K562 (cell line): ENCODE data around the gene CEP19.

Experiments
- CBX8 ChIP-seq: fragments of 200-600 bp; sonication (generic); IDR thresholded peaks from 2 replicates; pipeline ENCODE4 v1.6.1; 2012; ENCODE audit warnings: borderline replicate concordance, mixed run types, low read depth, mild to moderate bottlenecking, moderate library complexity, mixed read lengths, low read length, control low read depth, inconsistent platforms; ENCODE audit not compliant: poor library complexity, severe bottlenecking; ENCODE audit errors: extremely low read depth
- CEBPB ChIP-seq: fragments of 450-650 bp; IDR thresholded peaks from 2 replicates; pipeline ENCODE4 v1.6.1; 2016; ENCODE audit warnings: missing genetic modification characterization, missing compliant biosample characterization
- FOXM1 ChIP-seq, 2 experiments: fragments of 450-650 bp in 1 of 2; sonication (generic) in 1 of 2; formaldehyde crosslinking in 1 of 2; IDR thresholded peaks; 2 replicates each; pipeline versions ENCODE4 v1.6.1 to v1.9.0; 2017 to 2022; ENCODE audit warnings: low read depth in 2 of 2, mild to moderate bottlenecking in 2 of 2, missing genetic modification reagents in 1 of 2, moderate library complexity in 1 of 2
- KLF13 ChIP-seq: fragments of 450-650 bp; IDR thresholded peaks from 2 replicates; pipeline ENCODE4 v1.6.1; 2016; ENCODE audit warnings: missing genetic modification characterization, low read depth, mild to moderate bottlenecking, missing compliant biosample characterization, moderate library complexity, borderline replicate concordance
- POLR2AphosphoS5 ChIP-seq: IDR thresholded peaks from 2 replicates; pipeline ENCODE4 v1.6.1; 2011; ENCODE audit warnings: mild to moderate bottlenecking, low read depth, low read length, moderate library complexity; ENCODE audit not compliant: control insufficient read depth, insufficient read depth
- YY1 ChIP-seq, 3 experiments: IDR thresholded peaks; 2 replicates each; pipeline ENCODE4 v1.6.1; 2011; ENCODE audit warnings: low read length in 2 of 3, mild to moderate bottlenecking in 2 of 3, moderate library complexity in 2 of 3, borderline replicate concordance in 1 of 3, control low read depth in 1 of 3, low read depth in 1 of 3; ENCODE audit not compliant: insufficient read depth in 3 of 3, insufficient replicate concordance in 2 of 3, control insufficient read depth in 1 of 3, insufficient read length in 1 of 3; ENCODE audit errors: extremely low read depth in 1 of 3

DNA sequence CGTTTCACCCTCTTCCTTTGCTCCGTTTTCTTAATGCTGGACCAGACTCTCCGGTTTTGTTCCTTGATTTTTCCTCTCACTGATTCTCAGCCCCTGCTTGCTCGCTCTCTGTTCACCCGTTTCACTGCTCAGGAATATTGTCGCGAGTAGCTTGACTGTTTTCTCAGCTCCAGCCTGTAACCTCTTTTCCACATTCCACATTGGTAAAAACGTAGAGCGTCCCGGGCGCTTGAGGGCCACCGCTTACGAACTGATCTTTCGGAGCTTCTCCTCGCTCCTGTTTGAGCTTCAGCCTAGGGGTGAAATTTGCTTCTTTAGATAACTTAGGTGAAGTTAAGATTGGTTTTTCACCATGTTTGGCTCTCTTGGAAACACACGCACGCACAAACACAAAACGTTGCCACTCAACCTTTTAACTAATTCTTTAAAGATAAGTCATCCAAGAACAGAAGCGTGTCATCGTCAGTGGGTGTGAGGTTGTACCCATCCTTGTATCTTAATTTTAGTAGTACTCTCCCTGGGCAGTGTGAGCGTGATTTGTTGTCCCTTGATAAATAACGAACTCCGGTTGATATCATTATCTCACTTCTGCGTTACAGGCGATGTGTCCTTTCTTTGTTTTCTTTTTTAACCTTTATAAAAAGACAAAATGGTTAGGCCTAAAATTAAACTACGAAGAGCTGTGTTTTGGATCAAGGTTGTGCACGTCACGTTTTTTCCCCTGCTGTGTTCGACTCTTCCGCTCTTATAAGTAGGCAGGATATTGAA, 28.6 kb upstream of the CEP19 start:
- no peak for TF ChIP-seq CBX8
- TF ChIP-seq CEBPB (tag), result no peak
- no peak for TF ChIP-seq KLF13
- TF ChIP-seq FOXM1 (IDR thresholded peaks at IDR 0.05; ENCODE audit: low read depth), result no peak
- TF ChIP-seq FOXM1 (CRISPR knock-in tag; IDR thresholded peaks at IDR 0.05; ENCODE audit: low read depth), result no peak
- no peak for TF ChIP-seq YY1 (IDR thresholded peaks at IDR 0.05; ENCODE audit: borderline replicate concordance in 1 of 3, control insufficient read depth in 1 of 3, extremely low read depth in 1 of 3, insufficient read depth in 3 of 3, insufficient read length in 1 of 3, insufficient replicate concordance in 2 of 3, low read depth in 1 of 3, low read length in 2 of 3)
- TF ChIP-seq POLR2AphosphoS5, result no peak
